Esophagus muscularis mucosa (tissue), 4 donors: ENCODE results near the gene GRK5.

Experiments
- CTCF ChIP-seq, 3 experiments: fragments of 200-600 bp in 2 of 3; fragments of 450-650 bp in 1 of 3; sonication (generic) in 2 of 3; IDR thresholded peaks; one replicate each; pipeline ENCODE4 v1.5.1; 2017 to 2019; ENCODE audit warnings: antibody characterized with exemption in 3 of 3, mild to moderate bottlenecking in 2 of 3, moderate library complexity in 1 of 3
- EP300 ChIP-seq: sonication (generic); formaldehyde crosslinking; IDR thresholded peaks from one replicate; pipeline ENCODE4 v1.6.1; 2017; ENCODE audit warnings: antibody characterized with exemption
- POLR2A ChIP-seq: fragments of 450-650 bp; IDR thresholded peaks from one replicate; pipeline ENCODE4 v1.6.1; 2017; ENCODE audit warnings: antibody characterized with exemption, moderate library complexity, mild to moderate bottlenecking, low read depth
- POLR2AphosphoS5 ChIP-seq, 2 donors: sonication (generic); formaldehyde crosslinking; IDR thresholded peaks; one replicate each; pipeline ENCODE4 v1.6.1; 2017; ENCODE audit warnings: antibody characterized with exemption in 2 of 2

GRCh38 chr10:119424258-119424975 lies 217.0 kb downstream of the GRK5 start:
- TF ChIP-seq CTCF (IDR thresholded peaks at IDR 0.05) (no peak), EP300 (no peak), POLR2A (no peak), POLR2AphosphoS5 (IDR thresholded peaks at IDR 0.05) (no peak)
